PC-9 (cell line): Measurements from ENCODE around the gene DIPK1B.

Experiments
- CTCF ChIP-seq: fragments of 200-600 bp; sonication (generic); conservative IDR thresholded peaks from 2 replicates; pipeline ENCODE4 v1.6.1; 2017; ENCODE audit warnings: mixed run types, antibody characterized with exemption, mild to moderate bottlenecking, moderate library complexity
- EZH2 ChIP-seq: fragments of 200-600 bp; sonication (generic); IDR thresholded peaks from 2 replicates; pipeline ENCODE4 v1.8.0; 2017; ENCODE audit warnings: antibody characterized with exemption, low read depth

GRCh38 chr9:136747161-136748060 lies 35.0 kb downstream of the DIPK1B start:
- TF ChIP-seq EZH2 (no peak), CTCF (no peak)
